GM21825 (cell line): Measurements from ENCODE around the gene ODAD3.
"Not testable (repeated sequence)": the region's sequence is repeated elsewhere in the genome, so short reads cannot be mapped to it uniquely, and the experiment has no call there.

ENCODE experiments used
- ATAC-seq: cut with Tn5 transposase; IDR thresholded peaks from one replicate; pipeline ENCODE4 v1.9.1; 2021; ENCODE audit warnings: mild to moderate bottlenecking, moderate library complexity; ENCODE audit not compliant: unreplicated experiment

Gene ODAD3

DNA sequence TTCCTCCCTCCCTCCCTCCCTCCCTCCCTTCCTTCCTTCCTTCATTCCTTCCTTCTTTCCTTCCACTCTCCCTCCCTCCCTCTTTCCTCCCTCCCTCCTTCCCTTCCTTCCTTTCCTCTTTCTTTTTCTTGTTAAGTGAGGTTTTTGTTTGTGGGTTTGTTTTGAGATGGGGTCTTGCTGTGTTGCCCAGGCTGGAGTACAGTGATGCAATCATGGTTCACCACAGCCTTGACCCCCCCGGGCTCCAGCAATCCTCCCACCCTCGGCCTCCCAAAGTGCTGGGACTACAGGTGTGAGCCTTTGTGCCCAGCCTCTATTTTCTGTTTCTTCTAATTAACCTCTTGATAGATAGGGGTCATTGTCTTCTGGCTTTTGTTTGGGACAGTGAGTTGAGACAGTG, 26.5 kb upstream of the ODAD3 start:
- ATAC-seq: no peak

DNA sequence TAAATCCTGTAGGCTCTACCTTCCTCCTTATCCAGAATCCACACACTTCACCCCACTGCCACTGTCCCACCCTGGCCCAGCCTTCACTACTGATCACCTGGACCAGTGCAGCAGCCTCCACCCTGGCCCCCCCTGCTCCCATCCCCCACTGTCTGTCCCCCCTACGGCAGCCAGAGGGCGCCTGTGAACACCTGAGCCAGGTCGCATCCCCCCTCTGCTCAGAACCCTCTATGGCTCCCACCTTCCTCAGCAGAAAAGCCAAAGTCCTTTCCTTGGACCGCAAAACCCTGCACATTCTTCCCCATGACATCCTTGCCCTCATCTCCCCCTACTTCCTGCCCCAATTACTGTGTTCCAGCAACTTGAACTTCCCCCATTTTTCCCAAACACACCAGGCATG, 25.3 kb upstream of the ODAD3 start:
- no peak for ATAC-seq

DNA sequence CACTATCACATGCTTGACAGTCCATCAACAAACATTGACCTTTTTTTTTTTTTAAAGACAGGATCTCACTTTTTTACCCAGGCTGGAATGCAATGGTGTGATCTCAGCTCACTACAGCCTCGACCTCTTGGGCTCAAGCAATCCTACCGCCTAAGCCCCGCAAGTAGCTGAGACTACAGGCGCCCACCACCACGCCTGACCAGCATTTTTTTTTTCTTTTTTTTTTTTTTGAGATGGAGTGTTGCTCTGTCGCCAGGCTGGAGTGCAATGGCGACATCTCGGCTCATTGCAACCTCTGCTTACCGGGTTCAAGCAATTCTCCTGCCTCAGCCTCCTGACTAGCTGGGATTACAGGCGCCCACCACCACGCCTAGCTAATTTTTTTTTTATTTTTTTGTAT, 24.0 kb upstream of the ODAD3 start:
- not testable (repeated sequence) for ATAC-seq

DNA sequence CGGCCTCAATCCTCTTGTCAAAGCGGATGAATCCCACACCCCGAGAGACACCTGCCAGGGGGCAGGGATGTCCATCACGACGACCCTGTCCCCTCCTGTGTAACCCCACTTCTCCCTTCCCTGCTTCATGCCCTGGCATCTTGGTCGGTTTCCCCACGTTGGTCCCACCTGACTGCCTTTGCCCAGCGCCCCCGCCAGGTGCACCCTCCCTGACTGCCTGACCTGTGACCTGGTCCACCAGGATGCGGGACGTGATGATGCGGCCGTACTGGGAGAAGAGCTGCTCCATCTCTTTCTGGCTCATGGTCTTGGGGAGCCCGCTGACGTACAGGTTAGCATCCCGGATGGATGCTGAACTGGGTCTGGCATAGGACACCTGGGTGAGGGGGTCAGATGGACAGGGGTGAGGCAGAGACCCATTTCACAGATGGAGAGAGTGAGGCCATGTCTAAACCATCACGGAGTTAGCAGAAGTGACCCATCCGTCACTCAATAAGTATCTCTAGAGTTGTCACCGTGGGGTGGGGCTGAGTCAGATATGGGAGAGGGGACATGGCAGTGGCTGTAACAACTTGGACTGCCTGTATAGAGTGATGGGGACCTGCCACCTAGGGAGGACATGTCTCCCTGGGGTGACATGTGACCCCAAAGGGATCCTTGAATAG, 23.4 kb upstream of the ODAD3 start:
- ATAC-seq: no peak

DNA sequence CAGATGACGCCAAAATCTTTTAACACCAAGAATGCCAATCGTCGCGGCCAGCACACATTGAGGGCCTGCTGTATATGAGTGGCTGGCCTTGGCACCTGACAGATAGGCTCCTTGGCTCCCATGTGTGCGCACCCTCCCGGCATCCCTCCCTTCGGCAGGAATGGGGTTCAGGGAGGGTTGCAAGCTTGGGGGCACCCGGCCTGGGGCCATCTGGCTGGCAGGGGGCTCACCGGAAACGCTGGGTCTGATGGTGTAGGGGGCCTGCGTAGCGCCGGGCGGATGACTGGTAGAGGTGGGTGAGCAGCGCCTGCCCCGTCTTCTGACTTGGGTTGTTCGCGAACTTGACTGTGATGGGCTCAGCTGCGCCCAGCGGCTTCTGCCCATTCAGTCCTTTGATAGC, 22.9 kb upstream of the ODAD3 start:
- ATAC-seq: no peak

DNA sequence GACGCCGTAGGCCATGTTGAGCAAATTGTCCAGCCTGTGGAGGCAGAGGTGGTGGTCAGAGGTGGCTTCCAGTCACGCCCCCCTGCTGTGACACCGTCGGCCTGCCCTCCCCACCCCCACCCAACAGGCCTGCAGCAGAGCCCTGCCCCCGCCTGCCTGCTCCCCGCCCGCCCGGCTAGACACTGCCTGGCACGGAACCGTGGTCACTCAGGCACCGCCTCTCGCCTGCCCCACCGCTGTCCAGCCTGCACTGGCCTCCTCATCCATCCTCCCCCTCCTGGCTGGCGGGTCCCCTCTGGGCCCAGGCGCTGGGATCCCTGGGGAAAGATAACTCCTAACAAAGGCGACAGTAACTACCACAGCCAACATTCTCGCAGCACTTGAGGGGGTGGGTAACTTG, 22.2 kb upstream of the ODAD3 start:
- no peak for ATAC-seq

DNA sequence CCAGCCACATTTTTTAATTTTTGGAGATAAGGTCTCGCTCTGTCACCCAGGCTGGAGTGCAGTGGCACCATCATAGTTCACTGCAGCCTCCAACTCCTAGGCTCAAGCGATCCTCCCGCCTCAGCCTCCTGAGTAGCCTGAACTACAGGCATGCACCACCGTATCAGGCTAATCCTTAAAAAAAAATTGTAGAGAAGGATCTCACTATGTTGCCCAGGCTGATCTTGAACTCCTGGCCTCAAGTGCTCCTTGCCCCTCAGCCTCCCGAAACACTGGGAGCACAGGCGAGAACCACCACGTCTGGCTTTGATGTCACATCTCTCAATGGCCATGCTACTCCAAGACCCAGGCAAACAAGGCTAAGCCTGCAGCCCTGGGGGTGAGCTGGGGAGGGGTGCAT, 21.7 kb upstream of the ODAD3 start:
- no peak for ATAC-seq

DNA sequence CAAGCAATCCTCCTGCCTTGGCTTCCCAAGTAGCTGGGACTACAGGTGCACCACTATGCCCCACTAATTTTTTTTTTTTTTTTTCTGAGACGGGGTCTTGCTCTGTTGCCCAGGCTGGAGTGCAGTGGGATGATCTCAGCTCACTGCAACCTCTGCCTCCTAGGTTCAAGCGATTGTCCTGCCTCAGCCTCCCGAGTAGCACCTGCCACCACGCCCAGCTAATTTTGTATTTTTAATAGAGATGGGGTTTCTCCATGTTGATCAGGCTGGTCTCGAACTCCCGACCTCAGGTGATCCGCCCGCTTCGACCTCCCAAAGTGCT, 20.3 kb upstream of the ODAD3 start:
- ATAC-seq: not testable (repeated sequence)

DNA sequence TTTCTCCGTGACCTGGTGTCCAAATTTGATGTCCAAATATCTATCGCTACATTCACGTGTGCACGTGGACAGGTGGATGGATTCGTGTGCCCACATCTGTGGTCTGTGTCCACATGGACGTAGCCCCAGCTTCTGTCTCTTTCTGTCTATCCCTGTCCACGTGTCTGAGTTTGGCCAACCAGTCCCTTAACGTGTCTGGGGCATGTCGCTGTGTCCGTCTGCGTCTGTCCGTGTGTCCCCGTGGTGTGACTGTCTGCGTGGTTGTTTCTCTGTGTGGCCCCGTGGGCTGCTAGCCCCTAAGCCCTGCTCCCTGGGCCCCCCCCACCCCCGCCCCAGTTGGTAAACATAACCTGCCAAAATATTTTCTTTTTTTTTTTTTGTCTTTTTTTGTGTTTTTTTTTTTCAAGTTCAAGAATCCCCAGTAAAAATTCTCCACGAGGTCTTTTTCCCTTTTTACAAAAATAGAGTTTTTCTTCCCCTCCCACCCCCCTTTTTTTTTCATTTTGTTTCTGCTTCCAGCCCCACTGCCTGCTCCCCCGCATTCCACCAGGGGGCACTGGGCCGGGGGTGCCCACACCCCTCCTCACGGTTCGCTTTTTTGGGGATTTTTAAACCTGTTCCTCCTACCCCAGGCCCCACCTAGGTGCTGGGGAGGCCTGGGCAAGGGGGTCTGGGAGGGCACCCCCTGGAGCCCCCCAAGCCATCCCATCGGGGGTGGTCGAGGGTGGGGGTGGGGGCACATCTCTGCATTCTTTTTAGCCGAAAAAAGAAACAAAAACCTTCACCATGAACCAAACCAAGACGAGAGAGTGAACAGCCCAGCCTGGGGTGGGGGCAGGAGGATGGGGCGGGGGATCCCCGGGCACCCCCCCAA, 18.8 kb upstream of the ODAD3 start:
- no peak for ATAC-seq

DNA sequence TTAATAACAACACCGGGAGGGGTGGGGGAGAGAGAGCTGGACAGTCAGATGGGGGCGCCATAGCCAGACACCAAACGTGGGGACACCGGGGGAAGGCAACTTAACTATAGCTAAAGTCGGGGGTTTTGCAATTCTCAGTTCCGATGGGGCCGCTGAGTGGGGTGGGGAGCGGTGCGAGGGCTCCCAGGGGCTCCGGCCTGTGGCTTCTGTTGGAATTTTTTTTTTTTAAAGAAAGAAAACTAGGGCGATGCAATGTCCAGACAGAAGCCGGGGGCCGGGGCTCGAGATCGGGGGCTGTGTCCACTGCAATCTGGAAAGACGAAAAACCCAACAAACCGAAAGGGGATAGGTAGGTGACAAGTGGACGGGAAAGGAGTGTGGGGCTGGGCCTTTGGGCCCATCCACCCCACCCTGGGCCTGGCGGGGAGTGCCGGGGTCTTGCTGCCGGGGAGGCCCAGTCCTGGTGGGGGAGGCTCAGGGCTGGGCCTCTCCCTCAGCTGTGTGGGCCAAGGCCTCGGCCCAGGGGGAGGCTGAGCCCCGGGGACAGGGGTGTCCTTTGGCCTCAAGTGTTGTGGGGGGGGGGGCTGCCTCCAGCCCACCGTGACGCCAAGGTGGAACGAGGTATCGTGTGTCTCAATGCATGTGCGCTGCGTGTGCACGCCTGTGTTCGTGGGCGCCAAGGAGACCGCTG, 17.8 kb upstream of the ODAD3 start:
- no peak for ATAC-seq

DNA sequence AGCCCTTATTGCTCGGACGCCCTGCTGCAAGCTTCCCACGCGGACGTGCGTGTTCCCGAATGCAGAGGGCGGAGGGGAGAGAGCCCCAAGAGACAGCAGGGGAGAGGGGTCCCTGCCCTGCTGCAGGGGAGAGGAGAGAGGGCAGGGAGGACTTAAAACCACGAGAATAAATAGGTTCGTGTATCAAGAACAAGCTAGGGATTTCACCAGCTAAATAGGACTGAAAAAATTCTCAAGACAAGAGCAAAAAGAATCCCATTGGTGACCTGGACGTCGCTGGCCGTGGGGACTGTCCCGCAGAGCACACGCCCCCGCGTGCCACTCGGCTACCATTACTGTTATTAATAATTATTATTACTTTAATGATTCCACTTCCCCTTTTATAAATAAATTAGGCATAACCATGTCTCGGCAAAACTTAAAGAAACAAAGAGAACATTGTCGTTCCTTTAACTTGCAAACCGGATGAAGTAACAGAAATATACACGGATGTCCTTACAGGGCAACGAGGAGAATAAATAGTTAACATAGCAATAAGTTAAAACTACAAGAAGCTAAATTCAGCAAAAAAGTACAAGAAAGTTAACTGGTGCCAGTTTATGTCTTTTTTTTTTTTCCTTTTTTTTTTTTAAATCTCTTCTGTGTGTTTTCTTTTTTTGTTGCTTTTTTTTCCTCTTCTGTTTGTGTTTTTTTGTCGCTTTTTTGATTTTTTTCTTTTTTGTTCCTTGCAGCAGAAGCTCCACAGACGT, 17.1 kb upstream of the ODAD3 start:
- no peak for ATAC-seq

DNA sequence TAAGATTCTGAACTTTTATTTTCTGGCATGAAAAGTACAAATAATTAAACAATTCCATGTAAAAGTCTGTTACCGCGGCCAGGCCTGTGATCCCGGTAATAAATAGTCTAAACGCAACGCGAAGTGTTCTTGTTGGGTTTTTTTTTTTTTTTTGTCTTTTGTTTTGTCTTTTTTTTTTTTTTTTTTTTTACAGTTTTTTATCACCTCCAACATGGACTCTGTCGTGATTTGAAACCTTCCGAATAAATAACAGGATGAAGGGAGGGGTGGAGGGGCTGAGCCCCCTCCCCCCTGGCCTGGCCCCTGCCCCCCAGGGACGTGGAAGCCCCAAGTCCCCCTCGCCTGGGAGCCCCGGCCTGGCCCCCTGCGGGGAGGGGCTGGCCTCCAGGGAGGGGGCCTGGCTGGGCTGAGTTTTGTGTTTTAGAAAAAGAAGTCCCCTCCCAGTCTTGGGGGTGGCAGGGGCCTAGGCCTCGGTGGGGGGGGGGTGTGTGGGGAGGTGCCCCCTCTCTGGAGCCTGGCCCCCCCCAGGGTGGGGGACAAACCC, 16.5 kb upstream of the ODAD3 start:
- ATAC-seq: no peak

DNA sequence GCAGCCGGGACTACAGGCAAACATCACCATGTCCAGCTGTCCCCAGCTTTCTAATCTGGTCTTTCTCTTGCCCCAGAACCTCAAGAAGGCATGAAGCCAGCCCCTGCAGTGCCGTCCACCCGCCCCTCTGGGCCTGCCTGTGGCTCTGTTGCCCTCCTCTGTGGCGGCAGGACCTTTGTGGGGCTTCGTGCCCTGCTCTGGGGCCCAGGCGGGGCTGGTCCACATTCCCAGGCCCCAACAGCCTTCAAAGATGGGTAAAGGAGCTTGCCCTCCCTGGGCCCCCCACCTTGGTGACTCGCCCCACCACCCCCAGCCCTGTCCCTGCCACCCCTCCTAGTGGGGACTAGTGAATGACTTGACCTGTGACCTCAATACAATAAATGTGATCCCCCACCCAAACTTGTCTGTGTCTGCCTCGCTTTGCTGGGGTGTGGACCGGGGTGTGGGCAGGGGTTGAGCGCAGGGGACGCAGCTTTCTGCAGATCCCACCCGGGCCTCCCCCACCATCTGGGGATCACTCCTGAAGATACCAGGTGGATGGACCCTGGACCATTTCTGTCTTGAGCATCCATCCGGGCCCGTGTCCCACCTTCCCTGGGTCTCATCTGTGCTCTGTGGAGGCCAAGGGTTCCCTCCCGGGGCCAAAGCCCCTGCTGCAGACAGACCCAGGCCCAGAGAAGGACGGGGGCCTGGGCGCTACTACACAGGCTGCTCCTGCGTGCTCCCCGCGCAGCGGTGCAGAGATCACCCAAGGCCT, 15.8 kb upstream of the ODAD3 start:
- no peak for ATAC-seq

DNA sequence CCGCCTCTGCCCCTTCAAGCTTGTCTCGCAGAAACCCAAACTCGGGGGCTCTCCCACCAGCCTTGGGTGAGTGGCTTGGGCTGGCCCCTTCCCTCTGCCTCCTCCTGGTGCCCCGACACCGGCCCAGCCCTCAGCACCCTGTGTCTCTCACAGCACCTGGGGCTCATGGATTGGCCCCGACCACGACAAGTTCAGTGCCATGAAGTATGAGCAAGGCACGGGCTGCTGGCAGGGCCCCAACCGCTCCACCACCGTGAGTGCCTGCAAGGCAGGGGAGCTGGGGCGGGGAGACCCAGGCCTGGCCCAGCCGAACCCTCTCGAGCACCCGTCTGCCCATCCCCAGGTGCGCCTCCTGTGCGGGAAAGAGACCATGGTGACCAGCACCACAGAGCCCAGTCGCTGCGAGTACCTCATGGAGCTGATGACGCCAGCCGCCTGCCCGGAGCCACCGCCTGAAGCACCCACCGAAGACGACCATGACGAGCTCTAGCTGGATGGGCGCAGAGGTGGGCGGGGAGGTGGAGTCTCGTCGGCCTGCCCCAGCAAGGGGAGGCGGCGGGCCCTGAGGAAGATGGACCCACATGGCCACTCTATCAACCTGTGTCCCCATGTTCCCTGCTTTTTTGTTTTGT, 14.1 kb upstream of the ODAD3 start:
- no peak for ATAC-seq

DNA sequence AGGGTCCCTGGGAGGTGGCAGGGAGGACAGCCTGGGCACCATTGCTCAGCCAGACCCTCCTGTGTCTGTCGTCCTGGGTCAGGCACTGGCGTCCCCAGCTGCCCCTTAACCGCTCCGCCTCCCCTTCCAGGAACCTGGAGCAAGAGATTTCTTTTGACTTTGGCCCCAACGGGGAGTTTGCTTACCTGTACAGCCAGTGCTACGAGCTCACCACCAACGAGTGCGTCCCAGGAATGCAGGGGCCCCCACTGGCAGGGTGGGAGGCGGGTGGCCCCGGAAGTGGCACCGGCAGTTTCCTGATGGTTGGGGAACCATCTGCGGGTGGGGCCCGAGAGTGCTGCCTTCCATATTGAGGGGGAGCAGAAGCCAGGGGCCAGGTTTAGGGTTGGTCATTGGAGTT, 13.5 kb upstream of the ODAD3 start:
- ATAC-seq: no peak

DNA sequence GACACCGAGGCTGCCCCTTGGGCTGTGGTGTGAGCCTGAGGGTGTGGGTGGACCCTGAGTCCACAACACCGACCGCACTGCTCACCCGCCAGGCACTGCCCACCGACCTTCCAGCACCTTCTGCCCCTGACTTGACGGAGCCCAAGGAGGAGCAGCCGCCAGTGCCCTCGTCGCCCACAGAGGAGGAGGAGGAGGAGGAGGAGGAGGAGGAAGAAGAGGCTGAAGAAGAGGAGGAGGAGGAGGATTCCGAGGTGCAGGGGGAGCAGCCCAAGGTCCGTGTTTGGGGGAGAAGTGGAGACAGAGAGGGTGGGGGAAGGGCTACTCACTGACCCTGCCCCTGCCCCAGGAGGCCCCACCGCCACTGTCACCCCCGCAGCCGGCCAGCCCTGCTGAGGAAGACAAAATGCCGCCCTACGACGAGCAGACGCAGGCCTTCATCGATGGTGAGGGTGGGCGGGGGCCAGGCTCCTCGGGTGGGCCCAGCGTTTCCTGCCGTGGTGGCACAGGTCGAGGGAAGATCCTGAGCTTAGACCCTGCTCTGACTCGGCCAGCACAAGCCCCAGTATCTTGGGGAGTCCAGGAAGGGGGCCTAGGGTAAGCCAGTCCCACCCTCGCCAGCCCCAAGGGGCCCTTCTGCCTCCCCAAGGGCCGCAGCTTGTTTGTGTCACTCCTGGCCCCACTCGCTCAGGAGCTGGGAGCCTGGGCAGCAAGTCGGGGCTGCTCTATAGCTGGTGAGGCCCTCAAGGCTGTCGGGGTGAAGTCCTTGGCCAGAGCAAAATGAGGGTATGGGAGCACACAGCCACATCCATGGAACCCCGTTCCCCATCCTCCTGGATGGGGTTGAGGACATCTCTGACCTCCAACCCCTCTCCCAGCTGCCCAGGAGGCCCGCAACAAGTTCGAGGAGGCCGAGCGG, 12.7 kb upstream of the ODAD3 start:
- ATAC-seq: no peak

DNA sequence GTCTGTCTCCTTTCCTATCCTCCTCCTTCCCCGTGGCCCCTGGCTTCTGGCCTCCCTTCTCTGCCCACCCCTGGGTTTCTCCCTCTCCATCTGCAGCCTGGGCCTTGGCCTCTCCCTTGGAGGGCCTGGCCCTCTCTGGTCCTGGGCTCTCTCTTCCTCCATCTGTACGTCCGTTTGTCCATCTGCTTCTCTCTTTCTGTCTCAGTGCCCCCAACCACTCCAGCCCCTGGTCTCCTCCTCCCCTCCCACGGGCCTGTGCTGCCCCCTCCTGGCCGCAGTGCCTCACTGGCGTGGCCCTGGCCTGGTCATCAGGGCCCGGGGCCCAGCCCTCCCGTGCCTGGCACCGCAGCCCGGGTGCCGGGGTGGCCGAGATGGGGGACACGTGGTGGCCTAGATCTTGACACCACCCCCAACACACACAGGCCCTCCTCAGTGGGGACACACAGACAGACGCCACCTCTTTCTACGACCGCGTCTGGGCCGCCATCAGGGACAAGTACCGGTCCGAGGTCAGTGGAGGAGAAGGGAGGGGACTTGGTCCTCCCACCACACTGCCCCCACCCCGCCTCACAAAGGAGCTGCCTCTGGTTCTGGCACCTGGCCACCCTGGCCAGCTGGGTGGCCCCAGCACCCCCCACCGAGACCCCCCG, 11.9 kb upstream of the ODAD3 start:
- no peak for ATAC-seq

DNA sequence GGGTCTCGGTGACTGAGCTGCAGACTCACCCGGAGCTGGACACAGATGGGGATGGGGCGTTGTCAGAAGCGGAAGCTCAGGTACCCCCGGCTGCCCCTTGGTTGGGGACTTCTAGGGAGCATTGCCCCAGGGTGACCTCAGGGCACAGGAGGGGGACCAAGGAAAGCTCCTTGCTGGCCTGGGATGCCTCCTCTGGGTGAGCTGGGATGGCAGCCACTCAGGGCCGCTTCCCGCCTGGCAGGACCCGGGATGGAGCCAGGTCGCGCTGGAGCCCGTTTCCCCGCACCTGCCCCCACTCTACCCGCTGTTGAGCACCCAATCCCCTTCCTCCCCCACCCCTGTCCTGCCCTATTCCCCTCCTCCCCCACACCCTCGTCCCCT, 11.3 kb upstream of the ODAD3 start:
- no peak for ATAC-seq
